HG03342 (cell line): Measurements from ENCODE around the gene TANC2.
A peak's percentile ranks its signal among the peaks of the same experiment; 100 is the strongest.
"Not testable (repeated sequence)": the region's sequence is repeated elsewhere in the genome, so short reads cannot be mapped to it uniquely, and the experiment has no call there.

Experiments
- ATAC-seq: cut with Tn5 transposase; IDR thresholded peaks from one replicate; pipeline ENCODE4 v1.9.1; 2021; ENCODE audit warnings: mild to moderate bottlenecking, moderate library complexity; ENCODE audit not compliant: unreplicated experiment

TANC2 gene

DNA sequence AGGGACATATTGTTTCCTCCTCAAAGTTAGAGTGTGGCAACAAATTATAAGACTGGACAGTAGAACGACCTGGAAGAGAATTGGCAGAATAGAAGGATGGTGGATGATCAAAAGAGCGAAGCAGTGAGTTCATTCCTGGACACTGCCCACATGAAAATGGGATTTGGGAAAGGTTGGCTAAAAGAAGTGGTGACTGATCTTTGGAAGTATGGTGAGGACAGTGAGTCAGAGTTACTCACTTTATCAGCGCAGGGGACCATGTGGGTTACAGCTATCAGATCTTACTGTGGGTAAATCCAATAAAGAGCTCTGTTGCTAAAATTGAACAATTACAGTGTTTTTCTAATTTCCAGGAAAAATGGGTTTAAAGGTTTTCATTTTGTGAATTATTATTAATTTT lies 2.7 kb upstream of the TANC2 start:
- ATAC-seq = no peak

DNA sequence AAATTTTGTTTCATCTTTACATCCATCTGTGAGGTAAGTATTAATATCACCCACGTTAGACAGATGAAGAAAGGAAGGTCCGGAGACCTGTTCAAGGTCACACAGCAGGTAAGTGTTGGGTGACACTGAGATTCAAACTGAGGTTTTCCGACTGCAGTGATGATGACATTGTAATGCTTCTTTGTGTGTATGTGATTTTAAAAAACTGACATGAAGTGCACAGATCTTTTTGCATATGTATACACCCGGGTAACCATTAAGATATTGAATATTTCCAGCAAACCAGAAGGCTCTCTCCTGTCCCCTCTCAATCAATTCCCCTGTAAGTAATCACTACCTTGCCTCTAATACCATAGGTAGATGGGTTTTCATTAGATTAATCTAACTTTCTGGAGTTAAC lies 1.5 kb upstream of the TANC2 start:
- ATAC-seq = no peak

DNA sequence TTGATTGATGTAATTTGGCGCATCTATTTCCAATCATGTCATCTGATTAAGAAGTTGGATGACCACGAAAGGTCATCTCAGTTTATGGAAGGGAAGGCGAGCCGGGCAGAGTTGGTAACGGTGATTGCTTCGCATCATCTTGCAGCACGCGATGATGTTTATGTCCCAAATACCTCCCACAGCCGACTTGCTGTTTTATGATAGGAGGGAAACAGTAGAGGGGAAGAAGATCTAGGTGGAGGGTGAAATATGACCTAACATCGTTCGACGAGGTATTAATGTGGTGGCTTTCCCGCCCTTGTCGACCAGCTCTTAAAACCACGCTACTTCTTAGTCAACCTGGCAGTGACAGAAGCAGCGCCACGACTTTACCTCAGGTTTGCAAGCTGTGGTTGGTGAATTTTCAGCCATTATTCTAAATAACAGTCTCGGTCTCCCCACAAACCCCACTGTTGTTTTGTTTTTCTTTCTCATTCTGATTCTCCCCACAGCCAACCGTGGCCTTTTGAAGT lies 805 bp upstream of the TANC2 start:
- no peak for ATAC-seq

DNA sequence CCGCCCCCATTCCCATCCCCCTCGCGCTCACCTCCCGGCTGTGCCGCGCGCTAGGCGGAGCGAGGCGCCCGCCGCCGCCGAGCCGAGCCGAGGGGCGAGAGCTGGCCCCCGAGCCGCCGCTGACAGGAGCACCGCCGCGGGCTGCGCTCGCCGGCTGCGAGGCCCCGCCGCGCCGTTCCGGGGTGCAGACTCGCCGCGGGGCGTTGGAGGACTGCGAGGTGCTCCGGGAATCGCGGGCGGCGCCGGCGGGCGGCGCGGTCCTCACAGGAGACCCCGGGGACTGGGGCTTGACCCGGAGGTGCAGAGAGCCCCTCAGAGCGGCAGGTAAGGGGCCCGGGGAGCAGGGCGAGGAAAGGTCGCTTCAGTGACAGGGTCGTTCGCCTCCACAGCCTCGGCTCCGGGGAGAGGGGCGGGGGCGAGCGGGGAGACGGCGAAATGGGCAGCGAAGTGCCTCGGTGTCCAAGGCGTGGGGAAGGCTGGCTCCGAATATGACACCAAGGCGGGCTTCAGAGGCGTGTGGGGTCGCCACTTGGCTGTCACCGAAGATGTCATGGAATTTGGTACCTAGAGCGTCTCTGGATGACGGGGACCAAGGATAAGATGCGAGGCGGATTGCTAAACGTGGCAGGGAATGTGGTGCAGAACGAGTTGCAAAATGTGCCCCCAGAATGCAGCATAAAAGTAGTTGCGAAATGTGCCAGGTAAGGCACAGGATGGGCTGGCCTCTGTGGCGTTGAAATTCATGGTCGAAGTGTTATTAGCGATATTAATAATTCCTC lies 580 bp downstream of the TANC2 start:
- ATAC-seq = peak; percentile 38

DNA sequence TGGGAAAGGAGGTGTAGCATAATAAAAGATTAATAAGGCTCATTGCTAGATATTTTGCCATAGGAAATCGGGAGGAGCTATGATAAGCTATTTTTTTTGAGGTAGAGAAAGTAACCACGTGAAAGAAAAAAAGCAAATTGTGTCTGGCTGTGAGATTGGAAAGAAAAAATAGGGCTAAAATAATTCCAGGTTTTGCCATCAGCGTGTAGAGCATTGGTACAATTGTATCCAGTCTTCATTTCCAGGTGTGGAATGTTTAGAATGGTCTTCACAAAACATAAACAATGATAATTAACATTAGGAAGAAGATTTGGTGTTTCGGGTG lies 1.1 kb downstream of the TANC2 start:
- no peak for ATAC-seq

DNA sequence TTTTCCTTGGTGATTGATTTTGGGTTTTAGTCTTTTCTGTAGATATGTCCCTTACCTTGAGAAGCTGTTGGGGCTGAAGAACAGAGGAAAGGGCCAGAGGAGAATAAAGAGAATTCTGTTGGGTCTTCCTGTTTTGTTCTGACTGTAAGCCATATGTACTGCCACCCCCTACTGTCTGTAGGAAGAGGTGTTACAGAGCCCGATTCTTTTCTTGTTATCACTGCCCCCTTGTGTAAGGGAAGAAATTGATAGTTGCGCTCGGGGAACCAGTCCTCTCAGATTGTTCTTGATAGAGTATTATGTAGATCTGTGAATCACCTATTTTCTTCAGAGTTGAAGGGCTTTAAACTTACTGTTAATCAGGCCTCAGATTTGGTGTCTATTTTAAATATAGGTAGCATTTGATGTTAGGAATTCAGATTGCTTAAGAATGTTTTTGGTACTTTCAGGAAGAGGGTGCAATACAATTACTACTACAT lies 2.4 kb downstream of the TANC2 start:
- ATAC-seq = peak; percentile 85

DNA sequence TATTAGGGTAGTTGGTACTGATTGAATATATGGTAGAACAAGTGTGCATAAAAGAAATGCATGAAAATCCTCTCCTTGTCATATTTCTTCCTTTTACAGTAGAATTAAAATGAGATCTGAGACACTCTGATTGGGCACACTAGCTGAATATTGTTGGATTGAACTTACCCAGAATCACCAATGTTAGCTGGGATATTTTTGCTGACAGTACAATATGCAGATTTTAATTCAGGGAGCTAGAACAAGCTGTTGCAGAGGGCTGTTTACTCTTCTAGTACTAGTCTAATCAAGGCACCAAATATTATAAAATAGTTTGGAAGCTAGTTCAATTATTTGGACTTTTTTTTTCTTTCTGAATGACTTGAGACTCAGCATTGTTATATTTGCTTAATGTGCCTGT lies 4.6 kb downstream of the TANC2 start:
- no peak for ATAC-seq

DNA sequence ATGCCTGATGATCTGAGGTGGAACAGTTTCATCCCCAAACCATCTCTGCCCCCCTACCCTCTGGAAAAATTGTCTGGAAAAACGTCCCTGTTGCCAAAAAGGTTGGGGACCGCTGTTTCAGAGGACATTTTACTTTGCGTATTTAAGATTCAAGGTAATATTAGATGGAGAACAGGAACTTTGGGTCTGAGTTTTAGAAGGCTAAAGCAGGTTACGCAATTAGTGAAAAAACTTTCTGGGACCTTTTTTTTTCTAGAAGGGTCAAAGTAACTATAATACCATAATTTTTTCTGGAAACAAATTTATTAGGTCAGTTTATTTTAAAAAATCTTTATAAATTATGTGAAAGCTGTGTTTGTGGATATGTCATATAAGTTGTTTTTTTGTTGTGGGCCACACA lies 5.8 kb downstream of the TANC2 start:
- no peak for ATAC-seq

DNA sequence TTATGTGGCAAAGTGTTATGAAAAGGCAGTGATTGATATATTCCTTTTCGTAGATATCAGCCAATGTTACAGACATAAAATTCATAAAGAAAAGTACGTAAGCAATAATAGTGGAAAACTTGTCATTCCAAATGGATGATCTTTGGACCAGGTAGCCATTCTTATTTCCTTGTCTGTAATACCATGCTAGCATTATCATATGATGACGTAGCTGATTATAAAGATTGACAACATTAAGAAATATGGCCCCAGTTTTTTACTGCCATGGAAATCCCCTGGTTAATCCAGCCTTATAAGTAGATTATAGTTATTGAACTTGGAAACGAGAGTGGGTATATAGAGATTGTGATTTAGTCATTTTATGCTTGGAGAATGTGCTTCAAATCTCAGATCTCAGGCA lies 8.8 kb downstream of the TANC2 start:
- ATAC-seq = no peak

DNA sequence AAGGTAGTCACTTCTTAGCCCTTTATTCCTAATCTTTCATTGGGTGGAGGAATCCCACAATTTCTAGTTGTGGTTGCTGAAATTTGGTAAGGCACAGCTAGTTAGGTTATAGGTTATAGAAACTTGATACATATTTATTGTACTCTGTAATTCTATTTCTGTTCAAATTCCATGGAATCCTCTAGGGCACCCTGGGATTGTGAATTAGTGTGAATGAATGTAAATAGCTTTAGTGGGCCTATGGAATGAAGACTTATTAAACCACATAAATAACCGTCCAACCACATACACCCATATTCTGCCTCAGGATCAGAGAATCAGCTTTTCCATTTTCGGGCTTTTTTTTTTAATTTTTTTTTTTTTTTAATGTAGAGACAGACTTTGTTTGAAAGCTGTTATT lies 9.2 kb downstream of the TANC2 start:
- ATAC-seq = no peak

DNA sequence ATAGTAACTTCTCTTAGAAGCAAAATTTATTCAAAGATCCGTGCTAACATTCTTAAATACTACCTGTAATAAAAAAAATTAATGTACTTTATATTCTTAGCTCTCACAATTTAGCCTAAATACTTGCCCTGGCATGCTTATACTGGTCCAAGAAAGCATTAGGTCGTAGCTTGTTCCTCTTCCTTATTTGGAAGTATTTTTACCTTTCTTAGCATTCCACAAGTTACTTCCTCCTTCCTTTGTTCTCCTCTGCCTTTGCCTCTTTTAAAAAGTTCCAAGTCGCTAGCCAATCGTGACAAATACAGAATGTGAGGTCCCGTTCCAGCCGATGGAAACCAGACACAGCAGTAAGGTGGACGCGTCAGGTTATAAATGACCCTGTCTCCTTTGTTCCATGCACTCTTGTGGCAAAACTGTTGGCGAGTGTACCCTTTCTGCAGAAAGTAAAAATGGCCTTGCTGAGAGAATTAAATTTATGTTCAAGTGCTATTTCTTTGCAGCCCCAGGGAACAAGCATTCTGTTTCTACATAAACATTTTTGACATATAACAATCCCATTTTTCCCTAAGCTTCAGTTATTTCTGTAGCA lies 10.7 kb downstream of the TANC2 start:
- not testable (repeated sequence) for ATAC-seq

DNA sequence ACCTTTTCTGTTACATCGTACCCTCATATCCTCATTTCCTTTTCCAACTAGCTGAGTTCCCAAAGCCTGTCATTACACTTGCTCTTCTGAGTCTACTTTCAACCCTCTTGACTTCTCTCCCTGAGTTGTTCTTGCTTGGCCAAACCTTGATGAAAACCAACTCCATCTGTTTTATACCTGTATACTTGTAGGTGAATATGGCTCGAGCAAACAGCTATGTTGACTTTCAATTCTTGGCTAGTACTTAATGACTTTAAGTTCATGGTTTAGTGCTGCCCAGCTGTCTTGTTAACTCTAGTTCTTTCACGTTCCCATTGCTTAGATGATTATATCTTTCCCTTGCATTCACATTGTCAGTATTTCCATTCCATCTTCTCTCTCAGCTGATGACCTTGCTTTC lies 14.8 kb downstream of the TANC2 start:
- no peak for ATAC-seq

DNA sequence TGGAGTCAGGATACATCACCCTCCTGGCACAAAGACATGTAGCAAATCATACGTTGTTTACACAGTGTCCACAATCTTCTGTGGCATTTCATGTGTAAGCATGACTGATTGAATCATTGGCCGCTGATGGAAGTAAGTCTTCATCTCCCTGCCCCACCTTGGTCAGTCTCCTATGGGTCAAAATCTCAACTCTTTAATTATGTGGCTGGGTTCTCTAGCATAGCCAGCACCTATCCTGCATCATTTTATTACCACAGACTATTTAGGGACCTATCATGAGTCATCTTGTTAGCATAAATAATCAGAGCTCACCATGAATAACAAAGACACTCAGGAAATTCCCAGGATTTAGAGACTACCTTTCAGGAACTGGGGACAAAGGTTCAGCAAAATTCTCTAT lies 15.9 kb downstream of the TANC2 start:
- ATAC-seq = no peak

DNA sequence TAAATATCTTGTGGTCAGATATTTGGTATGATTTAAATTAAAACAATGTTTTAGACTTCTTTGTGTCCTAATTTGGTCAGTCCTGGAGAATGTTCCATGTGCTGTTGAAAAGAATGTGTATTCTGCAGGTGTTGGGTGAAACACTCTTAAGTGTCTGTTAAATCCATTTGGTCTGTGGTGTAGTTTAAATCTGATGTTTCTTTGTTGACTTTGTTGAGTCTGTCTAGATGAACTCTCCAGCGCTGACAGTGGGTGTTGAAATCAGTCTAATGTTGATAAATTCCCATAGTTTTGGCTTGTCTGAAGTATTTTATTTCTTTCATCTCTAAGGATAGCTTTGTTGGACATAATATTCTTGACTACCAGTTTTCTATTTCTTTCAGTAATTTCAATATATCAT lies 18.8 kb downstream of the TANC2 start:
- ATAC-seq = no peak

DNA sequence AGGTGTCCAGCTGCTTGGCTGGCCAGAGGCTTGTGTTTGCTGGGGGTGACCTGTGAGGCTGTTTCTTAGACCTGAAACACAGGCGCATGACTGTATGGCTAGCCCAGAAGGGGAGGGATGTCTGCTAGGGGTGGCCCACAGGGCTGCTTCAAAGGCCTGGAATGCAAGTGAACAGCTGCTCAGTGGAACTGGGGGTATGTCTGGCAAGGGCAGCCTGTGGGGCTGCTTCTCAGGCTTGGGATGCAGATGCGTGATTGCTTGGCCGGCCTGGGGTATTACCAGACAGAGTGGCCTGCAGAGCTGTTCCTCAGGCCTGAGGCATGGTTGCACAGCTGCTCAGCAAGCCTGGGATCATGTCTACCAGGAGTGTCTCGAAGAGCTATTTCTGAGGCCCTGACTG lies 20.5 kb downstream of the TANC2 start:
- no peak for ATAC-seq

DNA sequence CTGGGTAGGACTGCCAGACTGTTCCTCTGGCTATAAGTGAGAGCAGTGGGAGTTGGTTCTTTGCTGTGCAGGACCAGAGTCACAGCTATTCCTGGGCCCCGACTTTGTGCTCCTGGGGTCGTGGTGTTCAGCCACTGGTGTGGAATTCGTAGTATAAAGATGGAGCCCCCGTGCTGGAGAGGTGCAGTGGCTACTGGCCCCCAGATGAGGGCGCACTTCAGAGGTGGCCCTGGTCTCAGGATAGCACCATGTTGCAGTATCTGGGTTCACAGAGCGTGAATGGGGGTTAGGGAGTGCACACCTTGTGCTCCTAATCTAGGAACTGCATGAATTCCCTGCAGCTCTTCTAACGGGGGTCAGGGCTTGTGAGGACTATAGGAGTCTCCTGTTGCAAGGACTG lies 21.1 kb downstream of the TANC2 start:
- ATAC-seq = no peak

DNA sequence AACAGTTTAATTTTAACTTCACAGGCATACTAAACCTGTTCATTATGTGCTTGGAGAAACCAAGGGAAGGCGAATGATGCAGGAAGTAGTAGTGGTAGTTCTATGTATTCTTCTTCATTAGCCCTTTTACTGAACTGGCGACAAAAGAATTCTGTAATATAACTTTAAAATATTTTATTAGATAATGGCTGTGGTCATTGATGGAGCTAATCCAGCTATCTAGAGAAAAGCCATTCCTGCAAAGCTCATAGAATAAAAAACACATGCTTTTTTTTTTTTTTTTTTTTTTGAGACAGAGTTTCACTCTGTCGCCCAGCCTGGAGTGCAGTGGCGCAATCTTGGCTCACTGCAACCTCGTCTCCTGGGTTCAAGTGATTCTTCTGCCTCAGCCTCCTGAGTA lies 23.5 kb downstream of the TANC2 start:
- no peak for ATAC-seq

DNA sequence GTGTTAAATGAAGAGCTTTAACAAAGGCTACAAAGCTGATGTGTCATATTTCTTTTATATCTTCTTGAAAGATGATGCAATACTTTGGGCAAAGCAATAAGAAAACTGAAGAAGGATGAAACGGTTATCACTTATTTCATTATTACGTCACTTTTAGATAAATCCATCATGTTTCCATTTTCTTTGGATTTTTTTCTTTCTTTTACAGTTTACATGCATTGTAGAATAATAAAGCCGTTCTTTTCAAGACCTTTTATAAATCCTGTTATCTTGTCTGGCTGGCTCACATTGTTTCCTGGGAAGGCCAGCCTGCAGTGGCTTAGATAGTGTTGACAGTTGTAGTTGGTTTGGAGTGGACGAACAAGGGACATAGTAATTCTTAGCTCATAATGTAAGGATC lies 28.9 kb downstream of the TANC2 start:
- ATAC-seq = no peak

DNA sequence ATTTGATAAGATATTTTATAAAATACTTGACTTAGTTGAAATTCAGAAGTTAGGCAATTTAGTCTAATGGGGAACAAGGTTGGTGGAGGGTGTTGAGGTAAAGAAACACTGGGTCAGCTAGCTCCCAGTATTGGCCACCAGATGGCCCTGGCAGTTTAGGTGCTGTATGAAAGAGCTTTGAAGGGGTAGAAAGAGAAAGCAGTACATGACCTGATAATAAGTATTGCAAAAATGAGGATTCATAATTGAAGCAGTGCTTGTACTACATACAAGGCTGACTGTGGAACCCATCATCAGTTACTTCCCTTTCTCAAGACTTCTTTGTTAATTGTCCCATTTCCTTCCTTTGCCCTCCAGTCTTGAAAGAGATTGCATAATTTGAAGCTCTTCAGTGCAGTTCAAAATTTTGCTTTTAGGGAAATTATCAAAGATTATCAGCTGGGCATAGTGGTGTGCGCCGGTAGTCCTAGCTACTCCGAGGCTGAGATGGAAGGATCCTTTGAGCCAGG lies 29.4 kb downstream of the TANC2 start:
- ATAC-seq = no peak

DNA sequence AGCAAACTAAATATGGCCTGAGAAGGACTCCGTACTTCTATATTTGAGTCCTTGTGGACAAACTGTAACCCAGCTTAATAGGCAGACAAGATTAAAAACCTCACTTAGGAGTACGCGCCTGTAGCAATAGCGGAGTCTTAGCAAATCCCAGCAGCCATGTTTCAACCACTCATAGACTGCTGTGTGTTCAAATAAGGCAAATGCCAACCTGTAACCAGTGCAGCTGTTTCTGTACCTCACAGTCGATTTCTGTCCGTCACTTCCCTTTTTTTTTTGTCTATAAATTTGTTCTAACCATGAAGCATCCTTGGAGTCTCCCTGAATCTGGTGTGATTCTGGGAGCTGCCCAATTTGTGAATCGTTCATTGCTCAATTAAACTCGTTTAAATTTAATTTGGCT lies 30.2 kb downstream of the TANC2 start:
- no peak for ATAC-seq

DNA sequence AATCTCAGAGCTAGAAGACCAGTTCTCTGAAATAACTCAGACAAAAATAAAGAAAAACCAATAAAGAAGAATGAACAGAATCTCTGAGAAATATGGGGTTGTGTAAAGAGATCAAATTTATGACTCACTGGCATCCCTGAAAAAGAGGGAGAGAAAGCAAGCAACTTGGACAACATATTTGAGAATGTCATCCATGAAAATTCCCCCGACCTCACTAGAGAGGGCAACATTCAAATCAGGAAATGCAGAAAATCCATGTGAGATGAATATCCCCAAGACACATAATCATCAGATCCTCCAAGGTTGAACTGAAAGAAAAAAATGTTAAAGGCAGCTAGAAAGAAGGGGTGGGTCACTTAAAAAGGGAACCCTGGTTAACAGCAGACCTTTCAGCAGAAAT lies 32.1 kb downstream of the TANC2 start:
- no peak for ATAC-seq

DNA sequence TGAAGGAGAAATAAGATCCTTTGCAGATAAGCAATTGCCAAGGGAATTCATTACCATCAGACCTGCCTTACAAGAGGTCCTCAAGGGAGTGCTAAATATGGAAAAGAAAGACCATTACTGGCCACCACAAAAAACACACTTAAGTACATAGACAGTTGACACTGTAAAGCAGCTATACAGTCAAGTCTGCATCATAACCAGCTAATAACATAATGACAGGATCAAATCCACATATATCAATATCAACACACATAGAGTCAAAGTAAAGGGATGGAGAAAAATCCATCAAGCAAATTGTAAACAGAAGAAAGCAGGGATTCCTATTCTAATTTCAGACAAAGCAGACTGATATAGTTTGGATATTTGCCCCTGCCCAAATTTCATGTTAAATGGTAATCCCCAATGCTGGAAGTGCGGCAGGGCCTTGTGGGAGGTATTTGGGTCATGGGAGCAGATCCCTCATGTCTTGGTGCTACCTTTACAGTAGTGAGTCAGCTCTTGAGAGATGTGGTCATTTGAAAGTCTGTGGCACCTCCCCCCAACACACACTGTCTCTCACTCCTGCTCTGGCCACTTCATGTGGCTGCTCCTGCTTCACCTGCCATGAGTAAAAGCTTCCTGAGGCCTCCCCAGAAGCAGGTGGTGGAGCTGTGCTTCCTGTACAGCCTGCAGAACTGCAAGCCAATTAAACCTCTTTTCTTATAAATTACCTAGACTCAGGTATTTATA lies 32.8 kb downstream of the TANC2 start:
- no peak for ATAC-seq
